22Rv1 (cell line): ENCODE data around the gene OCRL.

Experiments
- CTCF ChIP-seq: fragments of 450-650 bp; IDR thresholded peaks from 2 replicates; pipeline ENCODE4 v1.5.1; 2017; ENCODE audit warnings: mild to moderate bottlenecking
- ZFX ChIP-seq: fragments of 450-650 bp; IDR thresholded peaks from 2 replicates; pipeline ENCODE4 v1.6.1; 2017; ENCODE audit warnings: antibody characterized with exemption, borderline replicate concordance

DNA sequence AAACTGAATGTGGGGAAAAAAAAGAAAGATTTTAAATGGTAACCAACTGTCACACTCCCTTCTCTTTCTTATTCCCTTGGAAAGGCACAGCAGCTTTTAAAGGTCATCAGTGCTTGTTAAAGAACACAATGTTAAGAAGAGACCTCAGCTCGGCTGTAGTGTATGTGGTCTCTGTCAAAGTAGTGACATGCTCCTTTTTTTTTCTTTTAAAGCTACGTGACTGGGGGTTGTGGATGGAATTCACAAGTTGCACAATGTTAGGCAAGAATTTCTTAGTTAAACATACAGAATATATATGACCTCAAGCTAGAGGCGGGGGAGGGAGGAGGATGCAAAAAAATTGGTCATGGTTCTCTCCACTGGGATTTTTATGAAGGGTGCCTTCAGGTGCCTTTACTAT lies 45.6 kb downstream of the OCRL start:
- TF ChIP-seq CTCF (no peak), ZFX (no peak)
